Esophagus squamous epithelium (tissue), 5 donors: ENCODE results near the gene KIF1A. TPM values are rescaled to one million over a fixed set of nuclear protein-coding genes. Genes with fewer than 3 reads are reported as not detected.

Source experiments
- DNase-seq: peaks from one replicate; lab custom pipeline; 2025; lab: John Stamatoyannopoulos, UW
- H3K27ac ChIP-seq, 4 donors: fragments of 200-600 bp; sonication (generic); one replicate each; pipeline ENCODE4 v1.5.1; 2016 to 2019; ENCODE audit warnings: mild to moderate bottlenecking in 1 of 4
- H3K27me3 ChIP-seq, 4 donors: fragments of 200-600 bp; sonication (generic); 1 replicate in 3 of 4; 2 replicates in 1 of 4; pipeline versions ENCODE4 v1.5.1 to v1.6.0; 2017 to 2021; ENCODE audit warnings: antibody characterized with exemption in 1 of 4
- H3K36me3 ChIP-seq, 3 donors: fragments of 200-600 bp; sonication (generic); one replicate each; pipeline ENCODE4 v1.5.1; 2016 to 2019
- H3K4me1 ChIP-seq, 3 donors: fragments of 200-600 bp; sonication (generic); one replicate each; pipeline ENCODE4 v1.5.1; 2017 to 2019
- H3K4me3 ChIP-seq, 4 donors: fragments of 200-600 bp; sonication (generic); 1 replicate in 3 of 4; 2 replicates in 1 of 4; pipeline ENCODE4 v1.5.1; 2016 to 2019; ENCODE audit warnings: mild to moderate bottlenecking in 2 of 4, moderate library complexity in 1 of 4
- H3K9me3 ChIP-seq, 3 donors: fragments of 200-600 bp; sonication (generic); one replicate each; pipeline ENCODE4 v1.5.1; 2016 to 2019
- CTCF ChIP-seq, 6 experiments: fragments of 450-650 bp in 4 of 6; fragments of 200-600 bp in 2 of 6; sonication (generic) in 2 of 6; IDR thresholded peaks; one replicate each; pipeline ENCODE4 v1.5.1; 2016 to 2019; ENCODE audit warnings: antibody characterized with exemption in 6 of 6, mild to moderate bottlenecking in 4 of 6, moderate library complexity in 4 of 6
- POLR2A ChIP-seq, 4 donors: fragments of 450-650 bp; IDR thresholded peaks; one replicate each; pipeline ENCODE4 v1.6.1; 2017; ENCODE audit warnings: antibody characterized with exemption in 4 of 4, mild to moderate bottlenecking in 4 of 4, moderate library complexity in 3 of 4
- WGBS, 2 donors: methylation state at CpG; one replicate each; pipeline ENCODE4 v1.1.5; 2018; 5-methylcytosine and 5-hydroxymethylcytosine counted together
- intact Hi-C: fragments of 100-400 bp; cut with DNase I; formaldehyde crosslinking; loops from one replicate; pipeline ENCODE4 v1.15.0; 2022
- total RNA-seq, 4 donors: library from RNA; depleted of rRNA; stranded (reverse); fragments of >200 nt; gene quantifications; one replicate each; pipeline ENCODE4 v1.1.0, GENCODE V29; 2016
- donor health status: DM: yes; HTN: yes; CAD: no.

The KIF1A gene
- total RNA-seq, 4 donors from 2014 or later = 0.15 TPM; not detected in 3

GRCh38 chr2:240733803-240734495 lies 86.1 kb downstream of the KIF1A start:
- no peak for DNase-seq
- Histone ChIP-seq H3K27ac (no peak overlapping the region), H3K27me3 (peaks cover 0 to 88% (median 0%) of the 10 kb centered on the region in 4 donors), H3K36me3 (no peaks in the 10 kb centered on the region), H3K4me1 (no peaks in the 10 kb centered on the region), H3K9me3 (no peaks in the 10 kb centered on the region), H3K4me3 (no peak overlapping the region)
- intact Hi-C loops = no loop called here
- no peak for TF ChIP-seq POLR2A (IDR thresholded peaks at IDR 0.05)
- no peak for TF ChIP-seq CTCF (IDR thresholded peaks at IDR 0.05)
- WGBS, 2 donors = 58% methylated on average over 10 of the region's 24 CpGs; no CpG with 5 or more reads in 1 of the 2 donors

GRCh38 chr2:240732911-240733622 lies 87.0 kb downstream of the KIF1A start:
- Histone ChIP-seq H3K27ac (no peak overlapping the region), H3K36me3 (no peaks in the 10 kb centered on the region), H3K9me3 (no peaks in the 10 kb centered on the region), H3K4me3 (no peak overlapping the region), H3K4me1 (no peaks in the 10 kb centered on the region), H3K27me3 (peaks cover 0 to 91% (median 0%) of the 10 kb centered on the region in 4 donors)
- intact Hi-C loops = no loop called here
- DNase-seq = no peak
- TF ChIP-seq POLR2A (IDR thresholded peaks at IDR 0.05) = no peak
- TF ChIP-seq CTCF (IDR thresholded peaks at IDR 0.05) = no peak
- WGBS, 2 donors = 35 to 51% methylated on average over 3 of the region's 10 CpGs

- 74 to 76% methylated on average over 5 of the region's 5 CpGs for WGBS, 2 donors
- Histone ChIP-seq H3K27me3 (peaks cover 0 to 85% (median 0%) of the 10 kb centered on the region in 4 donors), H3K27ac (no peak overlapping the region), H3K4me1 (no peaks in the 10 kb centered on the region), H3K9me3 (no peaks in the 10 kb centered on the region), H3K36me3 (no peaks in the 10 kb centered on the region), H3K4me3 (no peak overlapping the region)
- intact Hi-C loops = no loop called here
- no peak for DNase-seq
- TF ChIP-seq POLR2A (IDR thresholded peaks at IDR 0.05) = no peak
- TF ChIP-seq CTCF (IDR thresholded peaks at IDR 0.05) = no peak
Measured at GRCh38 chr2:240732184-240732583, 87.8 kb downstream of the KIF1A start.

GRCh38 chr2:240731178-240731545 lies 88.9 kb downstream of the KIF1A start:
- intact Hi-C loops = no loop called here
- Histone ChIP-seq H3K27ac (no peak overlapping the region), H3K36me3 (no peaks in the 10 kb centered on the region), H3K4me3 (no peak overlapping the region), H3K27me3 (peaks cover 0 to 75% (median 0%) of the 10 kb centered on the region in 4 donors), H3K9me3 (no peaks in the 10 kb centered on the region), H3K4me1 (no peaks in the 10 kb centered on the region)
- TF ChIP-seq CTCF (IDR thresholded peaks at IDR 0.05) (no peak), POLR2A (IDR thresholded peaks at IDR 0.05) (no peak)
- 41% methylated on average over 5 of the region's 9 CpGs; no CpG with 5 or more reads in 1 of the 2 donors for WGBS, 2 donors
- no peak for DNase-seq

- peaks cover 0 to 69% (median 0%) of the 10 kb centered on the region in 4 donors for H3K27me3 ChIP-seq
- H3K9me3 ChIP-seq = no peaks in the 10 kb centered on the region
- intact Hi-C loops = no loop called here
- no peak for TF ChIP-seq POLR2A (IDR thresholded peaks at IDR 0.05)
- no peak for TF ChIP-seq CTCF (IDR thresholded peaks at IDR 0.05)
- no peaks in the 10 kb centered on the region for H3K4me1 ChIP-seq
- H3K27ac ChIP-seq = no peak overlapping the region
- H3K4me3 ChIP-seq = no peak overlapping the region
- H3K36me3 ChIP-seq = no peaks in the 10 kb centered on the region
- DNase-seq = no peak
- WGBS, 2 donors = 58 to 66% methylated on average over 3 to 4 of the region's 10 CpGs
Measured at GRCh38 chr2:240730501-240731177, 89.4 kb downstream of the KIF1A start.
